Nephron (organoid): ENCODE data around the gene GAL.

Experiments used
- H3K27ac Mint-ChIP-seq, 3 experiments: 2 replicates each; pipeline ENCODE4 v1.8.0; 2020; ENCODE audit warnings: mixed read lengths in 3 of 3, mild to moderate bottlenecking in 2 of 3, moderate library complexity in 1 of 3
- H3K27me3 Mint-ChIP-seq: 2 replicates; pipeline ENCODE4 v1.8.0; 2021; ENCODE audit warnings: low read depth, mild to moderate bottlenecking, moderate library complexity, mixed read lengths
- H3K36me3 Mint-ChIP-seq: 2 replicates; pipeline ENCODE4 v1.8.0; 2020; ENCODE audit warnings: low read depth, mixed read lengths
- H3K4me1 Mint-ChIP-seq: 2 replicates; pipeline ENCODE4 v1.8.0; 2020; ENCODE audit warnings: mixed read lengths
- H3K4me3 Mint-ChIP-seq, 3 experiments: 2 replicates each; pipeline ENCODE4 v1.8.0; 2020; ENCODE audit warnings: mild to moderate bottlenecking in 3 of 3, mixed read lengths in 3 of 3, moderate library complexity in 2 of 3
- H3K9me3 Mint-ChIP-seq: 2 replicates; pipeline ENCODE4 v1.8.0; 2020; ENCODE audit warnings: mixed read lengths
- CTCF ChIP-seq, 3 experiments: fragments of 200-600 bp; sonication (generic); IDR thresholded peaks; one replicate each; pipeline ENCODE4 v1.5.0; 2021; ENCODE audit warnings: antibody characterized with exemption in 3 of 3; ENCODE audit not compliant: unreplicated experiment in 3 of 3

The GAL gene

GRCh38 chr11:68653486-68654430 is 30.6 kb upstream of the GAL start:
- Mint-ChIP-seq H3K4me1 (peaks cover 3% of the 10 kb centered on the region), H3K4me3 (no peak overlapping the region), H3K27me3 (no peaks in the 10 kb centered on the region), H3K27ac (no peak overlapping the region), H3K9me3 (peaks cover 15% of the 10 kb centered on the region), H3K36me3 (no peaks in the 10 kb centered on the region)
- TF ChIP-seq CTCF (IDR thresholded peaks at IDR 0.05; ENCODE audit: unreplicated experiment in 3 of 3): no peak

DNA sequence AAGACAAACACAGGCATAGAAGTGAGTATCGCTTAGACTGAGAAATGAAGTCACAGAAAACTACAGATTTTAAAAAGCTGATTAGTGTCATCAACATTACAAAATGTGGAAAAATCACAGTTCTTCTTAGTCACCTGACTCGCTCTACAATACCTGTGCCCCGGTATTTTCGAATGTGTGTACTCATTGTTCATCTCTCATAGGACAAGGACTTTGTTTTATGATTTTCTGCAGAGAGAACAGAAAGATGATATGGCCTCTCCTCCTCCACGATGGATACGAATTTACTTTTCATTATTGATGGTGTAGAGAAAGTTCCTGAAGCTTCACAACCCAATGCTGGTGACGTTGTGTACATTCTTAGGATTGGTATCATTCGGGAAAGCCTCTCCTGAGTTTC is 29.4 kb upstream of the GAL start:
- H3K27ac Mint-ChIP-seq: no peak overlapping the region
- no peak for TF ChIP-seq CTCF (IDR thresholded peaks at IDR 0.05; ENCODE audit: unreplicated experiment in 3 of 3)
- H3K36me3 Mint-ChIP-seq: no peaks in the 10 kb centered on the region
- H3K9me3 Mint-ChIP-seq: peaks cover 15% of the 10 kb centered on the region
- no peaks in the 10 kb centered on the region for H3K27me3 Mint-ChIP-seq
- H3K4me1 Mint-ChIP-seq: peaks cover 10% of the 10 kb centered on the region
- no peak overlapping the region for H3K4me3 Mint-ChIP-seq

- Mint-ChIP-seq H3K4me1 (peaks cover 10% of the 10 kb centered on the region), H3K27ac (no peak overlapping the region), H3K36me3 (no peaks in the 10 kb centered on the region), H3K27me3 (peaks cover 1% of the 10 kb centered on the region), H3K9me3 (peaks cover 15% of the 10 kb centered on the region), H3K4me3 (no peak overlapping the region)
- TF ChIP-seq CTCF (IDR thresholded peaks at IDR 0.05; ENCODE audit: unreplicated experiment in 3 of 3): no peak
Measured at GRCh38 chr11:68655406-68655805, 28.9 kb upstream of the GAL start.

DNA sequence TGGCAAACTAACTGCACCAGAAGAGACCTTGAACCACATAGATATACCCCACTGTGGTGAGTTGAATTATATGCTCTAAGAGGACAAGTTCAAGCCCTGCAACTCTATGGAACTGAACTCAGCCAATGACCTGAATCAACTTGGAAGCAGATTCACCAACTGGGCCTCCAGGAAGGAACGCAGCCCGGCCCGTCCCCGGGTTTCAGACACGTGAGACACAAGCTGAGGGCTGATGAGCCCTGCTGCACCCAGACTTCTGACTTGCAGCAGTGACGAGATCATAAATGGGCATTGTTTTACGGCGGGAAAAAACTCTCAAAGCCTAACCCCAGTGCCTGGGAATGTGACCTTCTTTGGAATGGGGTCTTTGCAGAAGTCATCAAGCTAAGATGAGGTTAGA is 28.5 kb upstream of the GAL start:
- TF ChIP-seq CTCF (IDR thresholded peaks at IDR 0.05; ENCODE audit: unreplicated experiment in 3 of 3): no peak
- no peak overlapping the region for H3K27ac Mint-ChIP-seq
- peaks cover 10% of the 10 kb centered on the region for H3K4me1 Mint-ChIP-seq
- H3K4me3 Mint-ChIP-seq: no peak overlapping the region
- H3K27me3 Mint-ChIP-seq: peaks cover 5% of the 10 kb centered on the region
- peaks cover 15% of the 10 kb centered on the region for H3K9me3 Mint-ChIP-seq
- H3K36me3 Mint-ChIP-seq: no peaks in the 10 kb centered on the region

- peaks cover 16% of the 10 kb centered on the region for H3K4me1 Mint-ChIP-seq
- no peak for TF ChIP-seq CTCF (IDR thresholded peaks at IDR 0.05; ENCODE audit: unreplicated experiment in 3 of 3)
- no peaks in the 10 kb centered on the region for H3K36me3 Mint-ChIP-seq
- peaks cover 15% of the 10 kb centered on the region for H3K9me3 Mint-ChIP-seq
- no peak overlapping the region for H3K27ac Mint-ChIP-seq
- H3K27me3 Mint-ChIP-seq: peaks cover 6% of the 10 kb centered on the region
- no peak overlapping the region for H3K4me3 Mint-ChIP-seq
Measured at GRCh38 chr11:68657021-68657780, 27.1 kb upstream of the GAL start.
